Psoas muscle (tissue), 8 donors: ENCODE data around the gene IFITM10. TPM values are rescaled to one million over a fixed set of nuclear protein-coding genes. Genes with fewer than 3 reads are reported as not detected.

Experiments
- ATAC-seq, 4 donors: fragments of 200-7000 bp; cut with Tn5 transposase; one replicate each; pipeline ENCODE4 v1.9.1; 2020; ENCODE audit warnings: moderate library complexity in 3 of 4, mild to moderate bottlenecking in 2 of 4
- DNase-seq, 2 donors: peaks; one replicate each; pipeline ENCODE4 v3.0.0-alpha.2; 2020
- H3K27ac ChIP-seq: fragments of 200-600 bp; one replicate; pipeline ENCODE4 v1.8.0; 2022
- H3K27me3 ChIP-seq, 3 donors: fragments of 200-600 bp in 1 of 3; one replicate each; pipeline versions ENCODE4 v1.6.1 to v1.8.0; 2013 to 2022; ENCODE audit warnings: low read length in 2 of 3, mild to moderate bottlenecking in 2 of 3, moderate library complexity in 1 of 3; ENCODE audit not compliant: insufficient read depth in 3 of 3
- H3K36me3 ChIP-seq, 2 donors: fragments of 200-600 bp in 1 of 2; one replicate each; pipeline versions ENCODE4 v1.6.1 to v1.8.0; 2013 to 2022; ENCODE audit warnings: low read depth in 1 of 2, mild to moderate bottlenecking in 1 of 2, moderate library complexity in 1 of 2; ENCODE audit not compliant: insufficient read depth in 1 of 2
- H3K4me1 ChIP-seq: fragments of 200-600 bp; one replicate; pipeline ENCODE4 v1.8.0; 2022
- H3K4me3 ChIP-seq: fragments of 200-600 bp; one replicate; pipeline ENCODE4 v1.8.0; 2022; ENCODE audit warnings: mild to moderate bottlenecking
- H3K9me3 ChIP-seq: fragments of 200-600 bp; one replicate; pipeline ENCODE4 v1.8.0; 2022
- CTCF ChIP-seq: fragments of 200-600 bp; IDR thresholded peaks from one replicate; pipeline ENCODE4 v1.8.0; 2022; ENCODE audit warnings: antibody characterized with exemption
- WGBS, 3 donors: extraction: QIAGEN DNeasy Blood & Tissue Kit; methylation state at CpG; one replicate each; pipeline versions ENCODE4 v1.1.6 to v1.1.7; 2013; 5-methylcytosine and 5-hydroxymethylcytosine counted together
- intact Hi-C, 2 donors: fragments of 100-400 bp; cut with DNase I; formaldehyde crosslinking; loops; one replicate each; pipeline versions ENCODE4 v1.11.0 to v1.14.2; 2022
- polyA plus RNA-seq, 3 donors: library from polyadenylated mRNA; stranded (reverse); fragments of 200-250 nt; gene quantifications; one replicate each; pipeline ENCODE4 v1.2.3, GENCODE V29; 2013
- total RNA-seq, 4 donors: library from RNA; stranded (reverse); fragmentation: NEBNext Ultra II Directional in 2 of 4; extraction: Animal tissue kit (Norgen Biotek cat#: 25700) in 2 of 4; gene quantifications; one replicate each; pipeline versions ENCODE4 v1.2.1 to v1.2.4, GENCODE V29; 2021 to 2023
- donor health status: healthy with polysubstance abuse.
- donor health status: DM: no; HTN: no; CAD: no; lungs with moderate emphysema.
- donor health status: Bipolar disorder and iron deficiency.
- donor health status: healthy.
- donor health status: DM: yes; HTN: yes; CAD: no.
- donor health status: DM: no; HTN: no; CAD: no.
- donor health status: DM: no; HTN: no; CAD: no.
- donor health status: DM: yes; HTN: yes; CAD: no.

Gene IFITM10
- total and polyA plus RNA-seq, 7 donors = 0.70 to 6.1 (median 1.6) TPM

GRCh38 chr11:1714908-1715885 lies 35.2 kb downstream of the IFITM10 start:
- no peak for DNase-seq
- Histone ChIP-seq H3K27me3 (peaks cover 0 to 4% (median 0%) of the 10 kb centered on the region in 3 donors), H3K27ac (no peak overlapping the region), H3K36me3 (no peaks in the 10 kb centered on the region), H3K4me3 (no peak overlapping the region), H3K9me3 (no peaks in the 10 kb centered on the region), H3K4me1 (peaks cover 11% of the 10 kb centered on the region)
- ATAC-seq = no peak
- TF ChIP-seq CTCF = no peak
- 78 to 85% (median 80%) methylated on average over 24 of the region's 24 CpGs for WGBS, 3 donors
- intact Hi-C loops = no loop called here

GRCh38 chr11:1708716-1709115 lies 41.7 kb downstream of the IFITM10 start:
- intact Hi-C loops = no loop called here
- 85 to 88% (median 87%) methylated on average over 10 of the region's 10 CpGs for WGBS, 3 donors
- no peaks in the 10 kb centered on the region for H3K36me3 ChIP-seq
- no peak overlapping the region for H3K4me3 ChIP-seq
- H3K9me3 ChIP-seq = no peaks in the 10 kb centered on the region
- peaks cover 0 to 2% (median 0%) of the 10 kb centered on the region in 3 donors for H3K27me3 ChIP-seq
- TF ChIP-seq CTCF = no peak
- H3K4me1 ChIP-seq = no peaks in the 10 kb centered on the region
- no peak overlapping the region for H3K27ac ChIP-seq
- DNase-seq = no peak
- ATAC-seq = no peak

GRCh38 chr11:1707751-1708150 lies 42.6 kb downstream of the IFITM10 start:
- DNase-seq = no peak
- Histone ChIP-seq H3K36me3 (no peaks in the 10 kb centered on the region), H3K4me1 (no peaks in the 10 kb centered on the region), H3K27ac (no peak overlapping the region), H3K27me3 (peaks cover 0 to 2% (median 0%) of the 10 kb centered on the region in 3 donors), H3K9me3 (no peaks in the 10 kb centered on the region), H3K4me3 (no peak overlapping the region)
- intact Hi-C loops = no loop called here
- WGBS, 3 donors = 17 to 40% (median 26%) methylated on average over 4 of the region's 4 CpGs
- no peak for TF ChIP-seq CTCF
- ATAC-seq = no peak

GRCh38 chr11:1706634-1707400 lies 43.6 kb downstream of the IFITM10 start:
- intact Hi-C loops = no loop called here

More at GRCh38 chr11:1706634-1707400, 43.6 kb downstream of the IFITM10 start:
- Histone ChIP-seq H3K27me3 (no peaks in the 10 kb centered on the region), H3K9me3 (no peaks in the 10 kb centered on the region), H3K36me3 (no peaks in the 10 kb centered on the region), H3K4me3 (no peak overlapping the region), H3K27ac (no peak overlapping the region), H3K4me1 (no peaks in the 10 kb centered on the region)
- peak; percentile 40 to 75 for DNase-seq
- 59 to 68% (median 68%) methylated on average over 17 of the region's 17 CpGs for WGBS, 3 donors
- peak; percentile 94 to 99 (median 98) for ATAC-seq
- peak; percentile 72 for TF ChIP-seq CTCF
